ENCODE data around the gene MRPL21. TPM values are rescaled to one million over a fixed set of nuclear protein-coding genes. Genes with fewer than 3 reads are reported as not detected.

Gene MRPL21
- total RNA-seq, 6 experiments from 2014 or later: 18.8 to 50.4 (median 26.0) TPM

DNA sequence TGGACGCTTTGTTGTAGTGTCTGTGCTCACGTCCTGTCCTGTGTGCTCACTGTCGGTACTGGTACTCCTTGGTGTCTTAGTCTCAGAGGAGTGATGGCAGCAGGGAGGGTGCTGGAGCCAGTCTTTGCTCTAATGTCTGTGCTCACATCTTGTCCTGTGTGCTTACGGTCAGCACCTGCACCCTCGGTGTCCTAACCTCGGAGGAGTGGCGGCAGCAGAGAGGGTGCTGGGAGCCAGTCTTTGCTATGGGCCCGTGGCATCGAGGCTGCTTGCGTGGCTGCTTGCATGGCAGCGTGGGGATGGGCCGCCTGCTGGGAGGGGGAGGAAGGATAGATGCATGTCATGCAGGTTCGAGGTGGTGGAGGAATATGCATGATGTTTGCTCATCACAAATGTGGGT lies 12.8 kb upstream of the MRPL21 start:
- H3K27me3 ChIP-seq: no peaks in the 10 kb centered on the region
- H3K9me3 ChIP-seq: no peaks in the 10 kb centered on the region
- H3K27ac ChIP-seq: no peak overlapping the region
- DNase-seq (no peak), ATAC-seq (no peak)
- no peak overlapping the region for H3K4me3 ChIP-seq
- 87% methylated on average over 9 of the region's 13 CpGs for WGBS (ENCODE audit: insufficient coverage, low coverage, low lambda C conversion rate, missing lambda C conversion rate)
- TF ChIP-seq, protein P1, sequence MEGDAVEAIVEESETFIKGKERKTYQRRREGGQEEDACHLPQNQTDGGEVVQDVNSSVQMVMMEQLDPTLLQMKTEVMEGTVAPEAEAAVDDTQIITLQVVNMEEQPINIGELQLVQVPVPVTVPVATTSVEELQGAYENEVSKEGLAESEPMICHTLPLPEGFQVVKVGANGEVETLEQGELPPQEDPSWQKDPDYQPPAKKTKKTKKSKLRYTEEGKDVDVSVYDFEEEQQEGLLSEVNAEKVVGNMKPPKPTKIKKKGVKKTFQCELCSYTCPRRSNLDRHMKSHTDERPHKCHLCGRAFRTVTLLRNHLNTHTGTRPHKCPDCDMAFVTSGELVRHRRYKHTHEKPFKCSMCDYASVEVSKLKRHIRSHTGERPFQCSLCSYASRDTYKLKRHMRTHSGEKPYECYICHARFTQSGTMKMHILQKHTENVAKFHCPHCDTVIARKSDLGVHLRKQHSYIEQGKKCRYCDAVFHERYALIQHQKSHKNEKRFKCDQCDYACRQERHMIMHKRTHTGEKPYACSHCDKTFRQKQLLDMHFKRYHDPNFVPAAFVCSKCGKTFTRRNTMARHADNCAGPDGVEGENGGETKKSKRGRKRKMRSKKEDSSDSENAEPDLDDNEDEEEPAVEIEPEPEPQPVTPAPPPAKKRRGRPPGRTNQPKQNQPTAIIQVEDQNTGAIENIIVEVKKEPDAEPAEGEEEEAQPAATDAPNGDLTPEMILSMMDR (IDR thresholded peaks at IDR 0.05): no peak
- TF ChIP-seq POLR2A (IDR thresholded peaks at IDR 0.05): no peak
- H3K4me1 ChIP-seq: no peaks in the 10 kb centered on the region
- H3K36me3 ChIP-seq: peaks cover 0 to 84% (median 30%) of the 10 kb centered on the region in 4 donors
- intact Hi-C loops (cut with DNase I): loop anchor here in 1 of 2 donors (10.0 kb wide), 1 partner anchor 138 kb away; no protein-coding TSS in a partner anchor

DNA sequence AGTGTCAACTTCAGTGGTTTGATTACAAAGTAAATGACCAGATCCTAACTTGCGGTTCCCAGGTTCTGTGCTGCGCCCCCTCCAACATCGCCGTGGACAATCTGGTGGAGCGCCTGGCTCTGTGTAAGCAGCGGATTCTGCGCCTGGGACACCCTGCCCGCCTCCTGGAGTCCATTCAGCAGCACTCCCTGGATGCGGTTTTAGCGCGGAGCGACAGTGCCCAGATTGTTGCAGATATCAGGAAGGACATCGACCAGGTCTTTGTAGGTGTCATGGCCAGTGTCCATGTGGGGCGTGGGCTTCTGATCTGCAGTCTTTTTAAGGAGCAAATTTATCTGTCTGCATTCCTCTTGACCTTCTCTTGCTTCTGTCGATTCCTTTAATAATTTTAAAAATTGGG lies 11.1 kb upstream of the MRPL21 start:
- Histone ChIP-seq H3K4me1 (no peaks in the 10 kb centered on the region), H3K27me3 (no peaks in the 10 kb centered on the region), H3K4me3 (no peak overlapping the region), H3K9me3 (no peaks in the 10 kb centered on the region), H3K36me3 (peaks cover 0 to 89% (median 35%) of the 10 kb centered on the region in 4 donors), H3K27ac (no peak overlapping the region)
- WGBS (ENCODE audit: insufficient coverage, low coverage, low lambda C conversion rate, missing lambda C conversion rate): 89% methylated on average over 3 of the region's 15 CpGs
- intact Hi-C loops (cut with DNase I): loop anchor here in 1 of 2 donors (10.0 kb wide), 1 partner anchor 140 kb away; no protein-coding TSS in a partner anchor
- DNase-seq: no peak
- TF ChIP-seq, protein P1 (IDR thresholded peaks at IDR 0.05): no peak
- TF ChIP-seq POLR2A (IDR thresholded peaks at IDR 0.05): no peak
- no peak for ATAC-seq

DNA sequence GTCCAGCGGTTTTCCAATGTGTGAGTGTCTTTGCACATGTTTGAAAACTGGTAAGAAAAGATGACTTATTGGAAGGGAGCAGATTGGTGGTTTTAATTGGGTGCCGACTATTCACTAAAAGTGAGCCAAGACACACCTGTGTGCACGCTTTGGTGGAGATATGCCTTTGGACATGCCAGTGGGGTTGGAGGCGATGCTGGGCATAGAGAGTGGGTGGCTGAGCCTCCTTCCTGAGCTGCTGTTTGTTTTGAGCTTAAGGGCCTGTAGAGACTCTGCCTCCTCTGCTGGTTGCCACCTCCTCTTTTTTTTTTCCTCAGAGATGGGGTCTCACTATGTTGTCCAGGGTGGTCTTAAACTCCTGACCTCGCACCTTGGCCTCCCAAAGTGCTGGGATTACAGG lies 9.6 kb upstream of the MRPL21 start:
- DNase-seq: no peak
- peaks cover 0 to 90% (median 38%) of the 10 kb centered on the region in 4 donors for H3K36me3 ChIP-seq

DNA sequence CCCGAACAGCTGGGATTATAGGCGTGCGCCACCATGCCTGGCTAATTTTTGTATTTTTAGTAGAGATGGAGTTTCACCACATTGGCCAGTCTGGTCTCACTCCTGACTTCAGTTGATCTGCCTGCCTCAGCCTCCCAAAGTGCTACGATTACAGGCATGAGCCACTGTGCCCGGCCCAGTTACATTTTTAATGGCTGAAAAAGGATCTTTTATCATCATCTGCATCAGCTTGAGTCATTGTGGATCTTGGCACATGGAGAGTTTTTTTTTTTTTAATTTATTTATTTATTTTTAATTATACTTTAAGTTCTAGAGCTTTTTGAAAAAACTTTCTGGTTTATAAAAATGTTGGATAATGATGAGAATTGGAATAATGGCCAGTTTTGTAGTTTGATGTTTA lies 8.6 kb upstream of the MRPL21 start:
- H3K4me1 ChIP-seq: no peaks in the 10 kb centered on the region
- no peak overlapping the region for H3K4me3 ChIP-seq
- WGBS (ENCODE audit: insufficient coverage, low coverage, low lambda C conversion rate, missing lambda C conversion rate): 89% methylated on average over 5 of the region's 5 CpGs
- H3K27me3 ChIP-seq: no peaks in the 10 kb centered on the region
- ATAC-seq (no peak), DNase-seq (no peak)
- intact Hi-C loops (cut with DNase I): loop anchor here in 1 of 2 donors (10.0 kb wide), 1 partner anchor 143 kb away; no protein-coding TSS in a partner anchor
- H3K27ac ChIP-seq: no peak overlapping the region
- no peaks in the 10 kb centered on the region for H3K9me3 ChIP-seq
- peaks cover 0 to 87% (median 33%) of the 10 kb centered on the region in 4 donors for H3K36me3 ChIP-seq
- TF ChIP-seq, protein P1 (IDR thresholded peaks at IDR 0.05): no peak
- TF ChIP-seq POLR2A (IDR thresholded peaks at IDR 0.05): no peak

More for the DNA sequence above, 9.6 kb upstream of the MRPL21 start:
- H3K4me1 ChIP-seq: no peaks in the 10 kb centered on the region
- H3K27ac ChIP-seq: no peak overlapping the region
- 100% methylated on average over 3 of the region's 5 CpGs for WGBS (ENCODE audit: insufficient coverage, low coverage, low lambda C conversion rate, missing lambda C conversion rate)
- ATAC-seq: no peak
- no peak overlapping the region for H3K4me3 ChIP-seq
- H3K9me3 ChIP-seq: no peaks in the 10 kb centered on the region
- H3K27me3 ChIP-seq: no peaks in the 10 kb centered on the region
- TF ChIP-seq, protein P1 (IDR thresholded peaks at IDR 0.05): no peak
- TF ChIP-seq POLR2A (IDR thresholded peaks at IDR 0.05): no peak
- intact Hi-C loops (cut with DNase I): loop anchor here in 1 of 2 donors (10.0 kb wide), 1 partner anchor 142 kb away; no protein-coding TSS in a partner anchor
